Gastrocnemius medialis (tissue), 4 donors: ENCODE measurements around the gene ZNHIT1. TPM values are rescaled to one million over a fixed set of nuclear protein-coding genes. Genes with fewer than 3 reads are reported as not detected.

Experiments used
- ATAC-seq, 2 donors: fragments of 150-250 bp; one replicate each; pipeline ENCODE4 v1.9.1; 2016
- DNase-seq, 2 donors: peaks; one replicate each; pipeline ENCODE4 v3.0.0-alpha.2; 2019
- H3K27ac ChIP-seq, 4 donors: fragments of 200-600 bp; sonication (generic); 1 replicate in 1 of 4; 2 replicates in 3 of 4; pipeline ENCODE4 v1.5.1; 2016 to 2018; ENCODE audit warnings: mild to moderate bottlenecking in 2 of 4, moderate library complexity in 1 of 4
- H3K27me3 ChIP-seq, 3 donors: fragments of 200-600 bp; sonication (generic) in 2 of 3; 1 replicate in 1 of 3; 2 replicates in 2 of 3; pipeline versions ENCODE4 v1.5.1 to v1.6.0; 2016 to 2019; ENCODE audit warnings: mild to moderate bottlenecking in 1 of 3, moderate library complexity in 1 of 3
- H3K36me3 ChIP-seq, 2 donors: fragments of 200-600 bp; sonication (generic) in 1 of 2; one replicate each; pipeline ENCODE4 v1.5.1; 2017 to 2018
- H3K4me1 ChIP-seq, 2 donors: fragments of 200-600 bp; sonication (generic) in 1 of 2; one replicate each; pipeline ENCODE4 v1.5.1; 2016 to 2017; ENCODE audit warnings: mild to moderate bottlenecking in 2 of 2
- H3K4me3 ChIP-seq, 4 donors: fragments of 200-600 bp; sonication (generic) in 3 of 4; 1 replicate in 1 of 4; 2 replicates in 3 of 4; pipeline ENCODE4 v1.5.1; 2016 to 2019; ENCODE audit warnings: mild to moderate bottlenecking in 2 of 4
- H3K9me3 ChIP-seq, 3 donors: fragments of 200-600 bp; sonication (generic) in 2 of 3; 1 replicate in 1 of 3; 2 replicates in 2 of 3; pipeline ENCODE4 v1.5.1; 2016 to 2019
- CTCF ChIP-seq, 5 experiments: fragments of 450-650 bp in 3 of 5; fragments of 200-600 bp in 2 of 5; sonication (generic) in 2 of 5; IDR thresholded peaks in 4 of 5; conservative IDR thresholded peaks in 1 of 5; 1 replicate in 4 of 5; 2 replicates in 1 of 5; pipeline ENCODE4 v1.5.1; 2016 to 2019; ENCODE audit warnings: antibody characterized with exemption in 5 of 5, mild to moderate bottlenecking in 3 of 5, moderate library complexity in 3 of 5
- POLR2A ChIP-seq, 2 donors: fragments of 450-650 bp; IDR thresholded peaks; one replicate each; pipeline ENCODE4 v1.6.1; 2017; ENCODE audit warnings: antibody characterized with exemption in 2 of 2, mild to moderate bottlenecking in 2 of 2, moderate library complexity in 2 of 2
- in situ Hi-C, 4 donors: fragments of 200-750 bp; cut with MboI; loops; one replicate each; pipeline versions ENCODE4 v1.15.0 to v1.8.0; 2017; ENCODE audit warnings: low sequenced_read_pairs in 4 of 4
- intact Hi-C: fragments of 100-400 bp; cut with DNase I; formaldehyde crosslinking; loops from one replicate; pipeline ENCODE4 v1.15.1; 2023; ENCODE audit warnings: low total_unique reads
- total RNA-seq, 4 donors: library from RNA; depleted of rRNA; stranded (reverse); fragments of >200 nt; gene quantifications; one replicate each; pipeline versions ENCODE4 v1.1.0 to v1.2.3, GENCODE V29; 2016

ZNHIT1 gene
- total RNA-seq, 4 donors from 2014 or later = 66.7 to 83.9 (median 71.9) TPM

GRCh38 chr7:101186844-101187428 is 31.0 kb upstream of the ZNHIT1 start:
- DNase-seq (no peak), ATAC-seq (no peak)
- intact Hi-C loops (no loop called here), in situ Hi-C loops (no loop called here)
- Histone ChIP-seq H3K27me3 (peaks cover 3 to 12% (median 7%) of the 10 kb centered on the region in 3 donors), H3K9me3 (no peaks in the 10 kb centered on the region), H3K4me1 (no peaks in the 10 kb centered on the region), H3K4me3 (no peak overlapping the region), H3K27ac (no peak overlapping the region), H3K36me3 (no peaks in the 10 kb centered on the region)
- TF ChIP-seq CTCF (IDR thresholded peaks at IDR 0.05 in 4 of 5, conservative IDR thresholded peaks at IDR 0.05 in 1 of 5) (no peak), POLR2A (IDR thresholded peaks at IDR 0.05) (no peak)

GRCh38 chr7:101189109-101189508 is 28.9 kb upstream of the ZNHIT1 start:
- no peaks in the 10 kb centered on the region for H3K9me3 ChIP-seq
- H3K4me3 ChIP-seq = no peak overlapping the region
- DNase-seq (no peak), ATAC-seq (no peak)
- no peak for TF ChIP-seq POLR2A (IDR thresholded peaks at IDR 0.05)
- TF ChIP-seq CTCF (IDR thresholded peaks at IDR 0.05 in 4 of 5, conservative IDR thresholded peaks at IDR 0.05 in 1 of 5) = no peak
- H3K27ac ChIP-seq = no peak overlapping the region
- peaks cover 3 to 12% (median 12%) of the 10 kb centered on the region in 3 donors for H3K27me3 ChIP-seq
- intact Hi-C loops (no loop called here), in situ Hi-C loops (no loop called here)
- H3K36me3 ChIP-seq = no peaks in the 10 kb centered on the region
- H3K4me1 ChIP-seq = no peaks in the 10 kb centered on the region

- in situ Hi-C loops = loop anchor here in 1 of 4 donors (10.0 kb wide), 1 partner anchor 79 kb away; no protein-coding TSS in a partner anchor
- no peak for ATAC-seq
These were observed 22.1 kb upstream of the ZNHIT1 start for GRCh38 chr7:101195884-101196283.

GRCh38 chr7:101197991-101198390 is 20.0 kb upstream of the ZNHIT1 start:
- H3K9me3 ChIP-seq = no peaks in the 10 kb centered on the region
- peaks cover 0 to 7% of the 10 kb centered on the region in 2 donors for H3K4me1 ChIP-seq
- no peak overlapping the region for H3K27ac ChIP-seq
- peaks cover 39 to 46% (median 41%) of the 10 kb centered on the region in 3 donors for H3K27me3 ChIP-seq
- no peaks in the 10 kb centered on the region for H3K36me3 ChIP-seq
- TF ChIP-seq POLR2A (IDR thresholded peaks at IDR 0.05) = no peak
- TF ChIP-seq CTCF (IDR thresholded peaks at IDR 0.05 in 4 of 5, conservative IDR thresholded peaks at IDR 0.05 in 1 of 5) = no peak
- in situ Hi-C loops (loop anchor here in 1 of 4 donors (10.0 kb wide), 1 partner anchor 77 kb away; no protein-coding TSS in a partner anchor), intact Hi-C loops (no loop called here)
- H3K4me3 ChIP-seq = no peak overlapping the region
- no peak for ATAC-seq
- no peak for DNase-seq

More at GRCh38 chr7:101195884-101196283, 22.1 kb upstream of the ZNHIT1 start:
- intact Hi-C loops = no loop called here
- DNase-seq = no peak
- no peaks in the 10 kb centered on the region for H3K4me1 ChIP-seq
- H3K27me3 ChIP-seq = peaks cover 18 to 26% (median 21%) of the 10 kb centered on the region in 3 donors
- no peaks in the 10 kb centered on the region for H3K36me3 ChIP-seq
- no peak overlapping the region for H3K4me3 ChIP-seq
- TF ChIP-seq POLR2A (IDR thresholded peaks at IDR 0.05) = no peak
- no peak for TF ChIP-seq CTCF (IDR thresholded peaks at IDR 0.05 in 4 of 5, conservative IDR thresholded peaks at IDR 0.05 in 1 of 5)
- no peak overlapping the region for H3K27ac ChIP-seq
- H3K9me3 ChIP-seq = no peaks in the 10 kb centered on the region
